GM19023 (cell line): ENCODE measurements around the gene GPBAR1.

Experiments used
- ATAC-seq: cut with Tn5 transposase; IDR thresholded peaks from one replicate; pipeline ENCODE4 v1.9.1; 2021; ENCODE audit warnings: mild to moderate bottlenecking, moderate library complexity; ENCODE audit not compliant: unreplicated experiment

Gene GPBAR1, protein sequence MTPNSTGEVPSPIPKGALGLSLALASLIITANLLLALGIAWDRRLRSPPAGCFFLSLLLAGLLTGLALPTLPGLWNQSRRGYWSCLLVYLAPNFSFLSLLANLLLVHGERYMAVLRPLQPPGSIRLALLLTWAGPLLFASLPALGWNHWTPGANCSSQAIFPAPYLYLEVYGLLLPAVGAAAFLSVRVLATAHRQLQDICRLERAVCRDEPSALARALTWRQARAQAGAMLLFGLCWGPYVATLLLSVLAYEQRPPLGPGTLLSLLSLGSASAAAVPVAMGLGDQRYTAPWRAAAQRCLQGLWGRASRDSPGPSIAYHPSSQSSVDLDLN

GRCh38 chr2:218260742-218261422, at the start of gene GPBAR1:
GPBAR1 (plus strand) TSS chr2:218261015; CDS start chr2:218262725, 1,710 bp downstream.
- no peak for ATAC-seq

- ATAC-seq = no peak
Observed at GRCh38 chr2:218214116-218214515, 46.7 kb upstream of the GPBAR1 start.

DNA sequence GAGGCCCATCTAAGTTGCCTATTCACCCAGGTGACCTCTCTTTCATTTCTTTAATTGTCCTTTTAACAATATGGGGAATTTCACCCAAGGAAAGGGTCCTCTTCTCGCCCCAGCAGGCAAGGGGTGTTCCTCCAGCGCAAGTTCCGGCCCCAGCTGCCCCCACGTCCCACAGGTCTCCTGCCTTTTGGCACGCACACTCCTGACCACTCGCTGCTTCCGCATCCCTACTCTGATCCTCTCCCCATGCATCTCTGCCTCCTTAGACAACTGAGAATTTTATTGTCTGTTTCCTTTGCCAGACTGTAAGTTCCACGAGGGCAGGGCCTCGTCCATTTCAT, 44.5 kb upstream of the GPBAR1 start:
- ATAC-seq = no peak

GRCh38 chr2:218216674-218217359, 44.0 kb upstream of the GPBAR1 start, which contains the start of gene ARPC2:
ARPC2 (plus strand) TSS chr2:218217189; CDS start chr2:218217471, 282 bp downstream.
- peak; percentile 76 for ATAC-seq

DNA sequence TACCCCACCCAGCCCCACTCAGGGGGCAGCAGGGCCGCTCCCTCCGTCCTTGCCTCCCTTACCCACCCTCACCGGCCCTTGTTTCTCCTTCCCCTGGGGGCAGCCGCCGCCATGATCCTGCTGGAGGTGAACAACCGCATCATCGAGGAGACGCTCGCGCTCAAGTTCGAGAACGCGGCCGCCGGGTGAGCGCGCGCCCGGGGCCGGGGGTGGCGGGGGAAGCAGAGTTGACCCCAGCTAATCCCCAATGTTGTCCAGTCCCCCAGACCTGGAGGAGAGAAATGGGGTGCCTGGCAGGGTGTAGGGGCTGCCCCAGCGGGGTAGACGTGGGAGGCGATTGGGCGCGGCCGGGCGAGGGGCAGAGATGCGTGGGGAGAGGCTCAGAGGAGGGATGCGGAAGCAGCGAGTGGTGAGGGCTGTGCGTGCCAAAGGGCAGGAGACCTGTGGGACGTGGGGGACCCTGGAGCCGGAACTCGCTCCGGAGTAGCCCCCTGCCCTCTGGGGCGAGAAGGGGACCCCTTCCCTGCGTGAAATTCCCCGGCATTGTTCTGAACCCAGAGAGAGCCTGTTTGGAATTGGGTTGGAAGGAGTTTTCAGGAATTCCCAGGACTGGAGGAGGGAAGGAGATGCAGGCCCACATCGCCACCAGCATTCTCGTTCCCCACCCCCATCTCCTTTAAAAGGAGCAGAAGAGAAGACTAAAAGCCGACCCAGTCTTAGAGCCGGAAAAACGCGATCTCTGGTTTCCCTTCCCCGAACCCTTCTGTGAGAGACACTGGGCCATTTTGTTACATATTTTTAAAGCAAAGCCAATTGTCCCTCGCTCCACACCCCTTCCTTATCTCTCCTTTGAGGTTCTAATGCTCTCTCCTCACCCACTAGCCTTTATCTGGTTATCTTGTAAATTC, 43.2 kb upstream of the GPBAR1 start:
- peak; percentile 42 for ATAC-seq

- peak; percentile 38 for ATAC-seq
Observed at GRCh38 chr2:218218268-218219185, 42.3 kb upstream of the GPBAR1 start.

DNA sequence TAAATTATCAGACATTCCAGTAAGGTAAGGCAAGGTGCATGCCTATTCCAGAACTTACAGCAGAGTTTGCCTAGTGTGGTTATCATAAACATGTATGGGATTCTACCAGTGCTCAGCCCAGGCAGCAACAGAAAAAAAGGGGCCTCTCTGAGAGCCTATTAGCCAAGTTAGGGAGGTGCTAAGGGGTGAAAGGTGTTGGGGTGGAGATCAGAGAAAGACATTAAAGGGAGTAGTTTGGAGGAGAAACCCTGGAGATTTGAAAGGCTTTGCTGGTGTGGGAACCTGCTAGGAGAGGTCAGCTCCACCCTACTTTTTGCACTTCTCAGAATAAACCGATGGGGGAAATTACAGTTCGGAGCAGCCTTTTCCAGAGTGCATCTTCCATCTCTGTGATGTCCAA, 40.9 kb upstream of the GPBAR1 start:
- no peak for ATAC-seq

DNA sequence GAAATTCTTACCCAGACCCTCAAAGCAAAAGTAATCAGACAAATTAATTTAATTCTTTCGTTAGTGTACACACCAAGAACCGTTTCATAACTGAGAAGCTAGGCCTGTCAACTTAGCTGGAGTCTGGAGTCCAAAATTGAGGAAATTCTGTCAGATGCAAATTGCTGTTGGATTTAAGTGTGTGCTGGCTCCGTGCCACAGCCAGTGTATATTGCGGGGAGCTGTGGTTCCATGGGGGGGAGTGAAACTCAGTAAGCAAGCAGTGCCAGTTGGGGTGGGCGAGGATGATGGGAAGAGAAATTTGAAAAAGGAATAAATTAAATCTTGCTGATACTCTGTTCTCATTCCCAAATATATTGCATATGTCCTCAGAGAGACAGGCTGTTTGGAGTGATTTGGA, 39.8 kb upstream of the GPBAR1 start:
- no peak for ATAC-seq

- no peak for ATAC-seq
Observed at GRCh38 chr2:218223046-218223445, 37.8 kb upstream of the GPBAR1 start.

DNA sequence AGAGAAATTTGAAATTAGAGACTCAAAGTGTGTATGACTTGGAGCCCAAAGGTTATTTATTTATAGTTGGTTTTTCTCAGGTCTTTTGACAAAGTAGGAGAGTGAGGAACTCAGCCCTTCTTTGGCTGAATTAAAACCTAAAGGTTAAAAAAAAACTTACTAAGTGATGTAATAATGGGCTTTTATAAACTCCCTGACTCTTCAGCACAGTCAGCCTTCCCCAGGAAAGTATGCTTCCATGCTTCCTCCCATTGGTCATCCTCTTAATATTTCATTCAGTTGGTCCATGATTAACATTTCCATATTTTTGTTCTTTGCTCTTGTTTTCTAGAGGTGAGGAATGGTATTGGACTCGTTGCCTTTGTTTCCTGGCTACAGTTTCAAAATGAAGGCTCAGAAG, 36.6 kb upstream of the GPBAR1 start:
- ATAC-seq = no peak

GRCh38 chr2:218226903-218227302, 33.9 kb upstream of the GPBAR1 start:
- no peak for ATAC-seq

GRCh38 chr2:218228366-218229090, 32.3 kb upstream of the GPBAR1 start:
- no peak for ATAC-seq

DNA sequence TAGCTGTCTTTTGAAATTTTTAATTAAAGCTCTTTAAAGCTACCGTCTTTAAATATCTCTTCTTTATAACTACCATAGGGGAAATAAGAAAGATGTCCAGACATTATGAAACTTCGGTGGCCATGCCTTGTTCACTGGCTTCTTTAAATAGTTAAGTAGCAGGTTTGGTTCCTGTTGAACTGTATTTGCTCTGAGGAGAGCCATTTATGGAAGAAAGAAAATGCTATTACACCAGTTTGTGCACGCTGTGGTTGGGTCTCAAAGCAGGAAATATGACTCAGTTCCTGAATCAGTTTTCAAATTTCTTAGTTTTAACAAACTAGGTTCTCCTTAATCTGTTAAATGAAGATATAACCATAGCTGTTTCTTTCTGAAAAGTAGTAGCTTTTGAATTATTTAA, 31.6 kb upstream of the GPBAR1 start:
- peak; percentile 78 for ATAC-seq

DNA sequence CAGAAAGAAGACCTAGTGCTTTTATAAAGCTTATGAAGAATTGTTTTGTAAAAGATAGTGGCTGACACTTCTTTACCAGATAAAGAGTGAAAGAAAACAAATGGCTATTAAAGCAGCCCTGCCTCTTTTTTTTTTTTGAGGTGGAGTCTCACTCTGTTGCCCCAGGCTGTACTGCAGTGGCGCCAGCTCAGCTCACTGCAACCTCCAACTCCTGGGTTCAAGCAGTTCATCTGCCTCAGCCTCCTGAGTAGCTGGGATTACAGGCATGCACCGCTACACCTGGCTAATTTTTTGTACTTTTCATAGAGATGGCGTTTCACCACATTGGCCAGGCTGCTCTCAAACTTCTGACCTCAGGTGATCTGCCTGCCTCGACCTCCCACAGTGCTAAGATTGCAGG, 31.0 kb upstream of the GPBAR1 start:
- no peak for ATAC-seq

DNA sequence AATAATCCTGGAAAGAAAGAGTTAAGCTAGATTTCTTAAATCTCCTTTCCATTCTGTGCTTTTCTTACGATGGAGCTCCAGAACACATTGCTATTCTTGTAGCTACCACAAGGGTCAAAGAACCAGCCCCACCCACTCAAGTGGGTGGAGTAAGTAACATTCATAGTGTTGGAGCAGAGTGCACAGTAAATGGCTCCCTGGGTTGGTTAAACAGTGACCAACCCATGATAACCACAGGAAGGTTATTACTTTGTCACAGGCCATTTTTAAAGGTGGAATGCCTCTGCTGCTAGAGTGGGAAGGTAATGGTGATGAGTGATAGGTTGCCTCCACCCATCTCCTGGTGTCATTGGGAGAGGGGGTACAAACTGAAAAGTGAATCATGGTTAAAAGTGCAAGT, 29.9 kb upstream of the GPBAR1 start:
- peak; percentile 63 for ATAC-seq

DNA sequence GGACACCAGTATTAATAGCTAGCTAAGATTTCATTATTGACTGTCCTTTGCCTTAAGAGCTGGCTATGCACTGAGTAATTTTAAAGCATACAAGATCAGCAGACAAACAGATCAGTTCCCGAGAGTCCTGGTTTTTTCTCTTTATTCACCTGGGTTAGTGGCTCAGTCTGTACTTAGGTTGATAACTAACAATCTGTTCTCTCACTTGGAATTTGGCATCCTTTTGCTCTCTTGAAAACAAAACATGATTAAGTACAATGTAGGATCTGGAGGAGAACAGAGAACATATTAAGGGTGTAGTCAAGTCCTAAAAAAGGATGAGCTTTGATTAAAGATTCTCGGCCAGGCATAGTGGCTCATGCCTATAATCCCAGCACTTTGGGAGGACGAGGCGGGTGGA, 27.3 kb upstream of the GPBAR1 start:
- no peak for ATAC-seq

DNA sequence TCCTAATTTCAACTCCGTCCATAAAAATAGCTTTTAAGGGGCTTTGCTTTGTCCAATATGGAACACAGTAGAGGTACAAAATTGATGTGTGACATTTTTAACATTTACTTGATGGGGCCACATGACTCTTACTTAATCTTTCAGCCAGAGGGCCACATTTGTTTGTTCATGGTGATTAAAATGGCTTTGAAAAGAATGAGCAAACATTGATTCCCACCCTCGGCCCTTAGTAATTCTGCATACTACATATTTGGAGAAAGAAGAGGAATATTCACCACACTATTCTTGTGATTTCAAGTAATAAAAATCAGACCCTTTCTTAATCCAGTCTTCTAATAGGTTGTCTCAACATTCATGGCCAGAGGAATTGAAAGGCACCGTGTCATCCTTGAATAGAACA, 26.3 kb upstream of the GPBAR1 start:
- ATAC-seq = no peak

DNA sequence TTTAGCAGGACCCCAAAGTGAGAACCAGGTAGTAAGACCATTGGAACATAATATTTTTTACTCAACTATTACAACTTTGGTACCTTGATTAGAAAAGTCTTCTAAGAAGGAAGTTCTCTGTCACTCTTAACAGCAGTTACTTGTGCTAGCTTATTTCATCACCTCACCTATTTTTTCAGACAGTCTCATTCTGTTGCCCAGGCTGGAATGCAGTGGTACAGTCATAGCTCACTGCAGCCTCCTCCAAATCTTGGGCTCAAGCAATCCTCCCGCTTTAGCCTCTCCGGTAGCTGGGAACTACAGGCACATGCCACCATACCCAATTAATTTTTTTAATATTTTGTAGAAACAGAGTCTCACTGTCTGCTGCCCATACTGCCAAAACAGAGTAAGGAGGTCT, 25.8 kb upstream of the GPBAR1 start:
- ATAC-seq = no peak

DNA sequence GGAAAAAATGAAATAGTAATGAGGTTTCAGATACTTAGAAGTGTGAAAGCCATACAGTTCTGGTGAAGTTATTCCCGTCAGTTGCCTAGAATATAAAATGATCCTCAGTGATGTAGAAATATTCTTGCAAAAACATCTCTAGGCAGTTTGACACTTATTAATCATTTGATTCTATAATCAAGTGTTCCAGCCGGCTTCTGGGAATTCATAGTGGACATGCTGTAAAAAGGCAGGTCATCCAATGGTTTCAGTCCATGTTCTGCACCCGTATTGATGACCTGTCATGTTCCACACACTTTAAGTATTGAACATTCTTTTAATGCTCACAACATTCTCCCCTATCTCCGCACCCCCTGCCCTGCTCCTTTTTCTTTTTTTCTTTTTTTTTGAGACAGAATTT, 24.0 kb upstream of the GPBAR1 start:
- no peak for ATAC-seq
